ENCODE data around the gene SOBP.
"Not testable (repeated sequence)": the region's sequence is repeated elsewhere in the genome, so short reads cannot be mapped to it uniquely, and the experiment has no call there.

The SOBP gene

GRCh38 chr6:107488875-107489635, 862 bp upstream of the SOBP start:
- no peak for DNase-seq (ENCODE audit: low read depth, low spot score)

- DNase-seq (ENCODE audit: low read depth, low spot score), result no peak
Observed at GRCh38 chr6:107490566-107491137, 735 bp downstream of the SOBP start.

GRCh38 chr6:107491138-107491609, 1.3 kb downstream of the SOBP start:
- no peak for DNase-seq (ENCODE audit: low read depth, low spot score)

- DNase-seq (ENCODE audit: low read depth, low spot score), result peak; percentile 57
Observed at GRCh38 chr6:107491760-107492660, 2.1 kb downstream of the SOBP start.

GRCh38 chr6:107493158-107494057, 3.5 kb downstream of the SOBP start:
- DNase-seq (ENCODE audit: low read depth, low spot score), result no peak

- DNase-seq (ENCODE audit: low read depth, low spot score), result no peak
Observed at GRCh38 chr6:107495196-107495643, 5.3 kb downstream of the SOBP start.

- no peak for DNase-seq (ENCODE audit: low read depth, low spot score)
Observed at GRCh38 chr6:107495971-107496370, 6.1 kb downstream of the SOBP start.

GRCh38 chr6:107496892-107497684, 7.2 kb downstream of the SOBP start:
- no peak for DNase-seq (ENCODE audit: low read depth, low spot score)

GRCh38 chr6:107504270-107505026, 14.5 kb downstream of the SOBP start:
- no peak for DNase-seq (ENCODE audit: low read depth, low spot score)

GRCh38 chr6:107506145-107506544, 16.2 kb downstream of the SOBP start:
- no peak for DNase-seq (ENCODE audit: low read depth, low spot score)

- DNase-seq (ENCODE audit: low read depth, low spot score), result no peak
Observed at GRCh38 chr6:107509506-107509905, 19.6 kb downstream of the SOBP start.

- DNase-seq (ENCODE audit: low read depth, low spot score), result no peak
Observed at GRCh38 chr6:107510108-107510507, 20.2 kb downstream of the SOBP start.

- no peak for DNase-seq (ENCODE audit: low read depth, low spot score)
Observed at GRCh38 chr6:107511511-107511993, 21.6 kb downstream of the SOBP start.

GRCh38 chr6:107513214-107513613, 23.3 kb downstream of the SOBP start:
- no peak for DNase-seq (ENCODE audit: low read depth, low spot score)

- no peak for DNase-seq (ENCODE audit: low read depth, low spot score)
Observed at GRCh38 chr6:107515955-107516354, 26.0 kb downstream of the SOBP start.

GRCh38 chr6:107517274-107517673, 27.4 kb downstream of the SOBP start:
- DNase-seq (ENCODE audit: low read depth, low spot score), result no peak

GRCh38 chr6:107519224-107519623, 29.3 kb downstream of the SOBP start:
- not testable (repeated sequence) for DNase-seq (ENCODE audit: low read depth, low spot score)

- DNase-seq (ENCODE audit: low read depth, low spot score), result not testable (repeated sequence)
Observed at GRCh38 chr6:107520706-107521105, 30.8 kb downstream of the SOBP start.

- no peak for DNase-seq (ENCODE audit: low read depth, low spot score)
Observed at GRCh38 chr6:107523054-107523791, 33.3 kb downstream of the SOBP start.
